ENCODE measurements around the gene KCNK1.

- no peak for TF ChIP-seq EZH2 (optimal IDR thresholded peaks at IDR 0.05; ENCODE audit: low read depth, low read length)
- TF ChIP-seq CTCF (IDR thresholded peaks at IDR 0.05; ENCODE audit: low read length): no peak
- no peak for TF ChIP-seq EZH2phosphoT487 (IDR thresholded peaks at IDR 0.05; ENCODE audit: low read length)
Measured at GRCh38 chr1:233584376-233584775, 29.5 kb upstream of the KCNK1 start.

Measured in MM.1S (cell line).